ENCODE results near the gene COL6A2. TPM values are rescaled to one million over a fixed set of nuclear protein-coding genes. Genes with fewer than 3 reads are reported as not detected.

COL6A2 gene
- total and polyA plus RNA-seq, 2 experiments from 2014 or later, result 28.4 to 89.2 TPM

DNA sequence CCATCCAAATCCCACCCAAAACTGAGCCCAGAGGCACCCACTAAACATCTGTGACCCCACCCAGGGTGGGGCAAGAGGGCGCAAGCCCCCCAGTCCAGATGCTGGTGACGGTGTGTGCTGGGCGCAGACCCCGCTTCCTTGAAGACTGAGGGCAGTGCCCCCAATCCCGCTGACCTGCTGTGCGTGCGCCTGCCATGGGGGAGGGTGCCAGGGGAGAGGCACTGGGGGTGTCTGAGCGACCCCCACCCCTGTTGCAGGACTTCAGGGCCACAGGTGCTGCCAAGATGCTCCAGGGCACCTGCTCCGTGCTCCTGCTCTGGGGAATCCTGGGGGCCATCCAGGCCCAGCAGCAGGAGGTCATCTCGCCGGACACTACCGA is 13.3 kb downstream of the COL6A2 start (continued):
- TF ChIP-seq, protein P1, sequence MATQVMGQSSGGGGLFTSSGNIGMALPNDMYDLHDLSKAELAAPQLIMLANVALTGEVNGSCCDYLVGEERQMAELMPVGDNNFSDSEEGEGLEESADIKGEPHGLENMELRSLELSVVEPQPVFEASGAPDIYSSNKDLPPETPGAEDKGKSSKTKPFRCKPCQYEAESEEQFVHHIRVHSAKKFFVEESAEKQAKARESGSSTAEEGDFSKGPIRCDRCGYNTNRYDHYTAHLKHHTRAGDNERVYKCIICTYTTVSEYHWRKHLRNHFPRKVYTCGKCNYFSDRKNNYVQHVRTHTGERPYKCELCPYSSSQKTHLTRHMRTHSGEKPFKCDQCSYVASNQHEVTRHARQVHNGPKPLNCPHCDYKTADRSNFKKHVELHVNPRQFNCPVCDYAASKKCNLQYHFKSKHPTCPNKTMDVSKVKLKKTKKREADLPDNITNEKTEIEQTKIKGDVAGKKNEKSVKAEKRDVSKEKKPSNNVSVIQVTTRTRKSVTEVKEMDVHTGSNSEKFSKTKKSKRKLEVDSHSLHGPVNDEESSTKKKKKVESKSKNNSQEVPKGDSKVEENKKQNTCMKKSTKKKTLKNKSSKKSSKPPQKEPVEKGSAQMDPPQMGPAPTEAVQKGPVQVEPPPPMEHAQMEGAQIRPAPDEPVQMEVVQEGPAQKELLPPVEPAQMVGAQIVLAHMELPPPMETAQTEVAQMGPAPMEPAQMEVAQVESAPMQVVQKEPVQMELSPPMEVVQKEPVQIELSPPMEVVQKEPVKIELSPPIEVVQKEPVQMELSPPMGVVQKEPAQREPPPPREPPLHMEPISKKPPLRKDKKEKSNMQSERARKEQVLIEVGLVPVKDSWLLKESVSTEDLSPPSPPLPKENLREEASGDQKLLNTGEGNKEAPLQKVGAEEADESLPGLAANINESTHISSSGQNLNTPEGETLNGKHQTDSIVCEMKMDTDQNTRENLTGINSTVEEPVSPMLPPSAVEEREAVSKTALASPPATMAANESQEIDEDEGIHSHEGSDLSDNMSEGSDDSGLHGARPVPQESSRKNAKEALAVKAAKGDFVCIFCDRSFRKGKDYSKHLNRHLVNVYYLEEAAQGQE (IDR thresholded peaks at IDR 0.05; ENCODE audit: unreplicated experiment), result no peak
- TF ChIP-seq ZNF331 (CRISPR knock-in tag; IDR thresholded peaks at IDR 0.05; ENCODE audit: low read depth), result no peak
- TF ChIP-seq STAT1 (IDR thresholded peaks at IDR 0.05; ENCODE audit: unreplicated experiment), result no peak
- TF ChIP-seq POLR2AphosphoS5 (IDR thresholded peaks at IDR 0.05; ENCODE audit: low read depth), result no peak

DNA sequence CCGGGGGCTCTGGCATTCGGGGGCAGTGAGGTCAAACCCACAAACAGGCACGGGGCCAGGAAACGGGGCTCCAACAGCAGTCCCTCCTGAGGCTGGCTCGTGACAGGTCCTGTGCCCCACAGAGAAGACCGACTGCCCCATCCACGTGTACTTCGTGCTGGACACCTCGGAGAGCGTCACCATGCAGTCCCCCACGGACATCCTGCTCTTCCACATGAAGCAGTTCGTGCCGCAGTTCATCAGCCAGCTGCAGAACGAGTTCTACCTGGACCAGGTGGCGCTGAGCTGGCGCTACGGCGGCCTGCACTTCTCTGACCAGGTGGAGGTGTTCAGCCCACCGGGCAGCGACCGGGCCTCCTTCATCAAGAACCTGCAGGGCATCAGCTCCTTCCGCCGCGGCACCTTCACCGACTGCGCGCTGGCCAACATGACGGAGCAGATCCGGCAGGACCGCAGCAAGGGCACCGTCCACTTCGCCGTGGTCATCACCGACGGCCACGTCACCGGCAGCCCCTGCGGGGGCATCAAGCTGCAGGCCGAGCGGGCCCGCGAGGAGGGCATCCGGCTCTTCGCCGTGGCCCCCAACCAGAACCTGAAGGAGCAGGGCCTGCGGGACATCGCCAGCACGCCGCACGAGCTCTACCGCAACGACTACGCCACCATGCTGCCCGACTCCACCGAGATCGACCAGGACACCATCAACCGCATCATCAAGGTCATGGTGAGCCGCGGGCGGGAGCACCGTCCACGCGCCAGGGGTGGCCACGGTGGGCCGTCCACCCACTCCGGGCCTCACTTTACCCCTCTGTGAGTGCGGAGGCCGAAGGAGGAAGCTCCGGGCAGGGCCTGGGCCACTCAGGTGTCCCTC is 14.2 kb downstream of the COL6A2 start:
- Mint-ChIP-seq H3K4me1 (peaks cover 4% of the 10 kb centered on the region; the same call in 2 of the 3 replicates), H3K36me3 (ENCODE audit: low read depth) (peaks cover 50% of the 10 kb centered on the region), H3K4me3 (no peak overlapping the region), H3K9me3 (peaks cover 23% of the 10 kb centered on the region), H3K27me3 (ENCODE audit: insufficient read depth, low read depth, poor library complexity) (no peaks in the 10 kb centered on the region), H3K27ac (no peak overlapping the region)
- no peak overlapping the region for H3K4me2 ChIP-seq
- H3K79me2 ChIP-seq (replicated peaks; ENCODE audit: insufficient read depth), result peaks cover 8% of the 10 kb centered on the region; the same call in 1 of the 2 replicates
- DNase-seq (ENCODE audit: low spot score) (no peak), ATAC-seq (no peak)
- H3K4me3 ChIP-seq, result no peak overlapping the region
- no peak overlapping the region for H2AFZ ChIP-seq
- no peaks in the 10 kb centered on the region for H3F3A ChIP-seq (replicated peaks; ENCODE audit: low read depth)
- peaks cover 15% of the 10 kb centered on the region for H3K36me3 ChIP-seq (ENCODE audit: insufficient read depth)
- H3K4me1 ChIP-seq (ENCODE audit: insufficient read depth), result peaks cover 1% of the 10 kb centered on the region; the same call in 1 of the 2 replicates
- H3K27me3 ChIP-seq (ENCODE audit: insufficient read depth), result no peaks in the 10 kb centered on the region
- no peak overlapping the region for H3K27ac ChIP-seq (ENCODE audit: low read depth)
- TF ChIP-seq, protein P1 (IDR thresholded peaks at IDR 0.05; ENCODE audit: unreplicated experiment), result no peak
- no peak for TF ChIP-seq STAT1 (IDR thresholded peaks at IDR 0.05; ENCODE audit: unreplicated experiment)
- H3K9me2 ChIP-seq (ENCODE audit: insufficient read depth), result no peaks in the 10 kb centered on the region
- no peaks in the 10 kb centered on the region for H4K20me1 ChIP-seq (replicated peaks; ENCODE audit: insufficient read depth)

All from GM23338 (cell line).